SHP77 (cell line): Measurements from ENCODE around the gene ASB5.
"Not testable (repeated sequence)": the region's sequence is repeated elsewhere in the genome, so short reads cannot be mapped to it uniquely, and the experiment has no call there.

Experiments
- DNase-seq, 2 experiments: peaks; one replicate each; lab custom pipeline; 2025; lab: John Stamatoyannopoulos, UW

Gene ASB5, protein sequence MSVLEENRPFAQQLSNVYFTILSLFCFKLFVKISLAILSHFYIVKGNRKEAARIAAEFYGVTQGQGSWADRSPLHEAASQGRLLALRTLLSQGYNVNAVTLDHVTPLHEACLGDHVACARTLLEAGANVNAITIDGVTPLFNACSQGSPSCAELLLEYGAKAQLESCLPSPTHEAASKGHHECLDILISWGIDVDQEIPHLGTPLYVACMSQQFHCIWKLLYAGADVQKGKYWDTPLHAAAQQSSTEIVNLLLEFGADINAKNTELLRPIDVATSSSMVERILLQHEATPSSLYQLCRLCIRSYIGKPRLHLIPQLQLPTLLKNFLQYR

DNA sequence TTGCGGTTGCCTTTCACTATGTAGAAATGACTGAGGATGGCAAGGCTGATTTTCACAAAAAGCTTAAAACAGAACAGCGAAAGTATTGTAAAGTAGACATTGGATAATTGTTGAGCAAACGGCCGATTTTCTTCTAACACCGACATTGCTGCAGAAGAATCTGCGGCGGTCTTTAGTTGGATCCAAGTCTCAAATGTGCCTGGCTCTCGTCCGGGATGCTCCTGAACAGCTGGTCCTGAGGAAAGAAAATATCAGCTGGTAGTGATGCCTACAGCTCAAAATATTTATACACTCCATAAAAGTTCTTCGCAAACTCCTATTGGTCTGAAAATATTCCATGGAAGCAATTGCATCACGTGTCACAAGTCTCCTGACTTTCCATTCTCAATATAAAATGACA lies at the start of gene ASB5:
Gene ASB5 (minus strand): TSS at position 260 of the 400 bp plus-strand sequence. CDS start 114 bp downstream, at position 146.
- no peak for DNase-seq

GRCh38 chr4:176313596-176314336 lies 44.7 kb upstream of the ASB5 start:
- DNase-seq = no peak

DNA sequence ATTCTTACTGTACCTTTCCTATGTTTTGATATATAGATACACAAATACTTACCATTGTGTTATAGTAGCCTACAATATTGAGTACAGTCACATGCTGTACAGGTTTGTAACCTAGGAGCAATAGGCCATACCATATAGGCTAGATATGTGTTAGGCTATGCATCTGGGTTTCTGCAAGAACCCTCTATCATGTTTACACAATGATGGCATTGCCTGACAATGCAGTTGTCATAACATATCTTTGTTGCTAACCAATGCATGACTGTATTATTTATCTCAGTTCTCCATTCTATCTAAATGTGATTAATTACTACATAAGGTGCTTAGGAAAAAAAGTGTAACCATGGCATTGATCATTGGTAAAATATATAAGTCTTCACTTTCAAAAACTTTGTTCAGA lies 40.8 kb upstream of the ASB5 start:
- no peak for DNase-seq

- no peak for DNase-seq
Observed at GRCh38 chr4:176309046-176309445, 40.0 kb upstream of the ASB5 start.

DNA sequence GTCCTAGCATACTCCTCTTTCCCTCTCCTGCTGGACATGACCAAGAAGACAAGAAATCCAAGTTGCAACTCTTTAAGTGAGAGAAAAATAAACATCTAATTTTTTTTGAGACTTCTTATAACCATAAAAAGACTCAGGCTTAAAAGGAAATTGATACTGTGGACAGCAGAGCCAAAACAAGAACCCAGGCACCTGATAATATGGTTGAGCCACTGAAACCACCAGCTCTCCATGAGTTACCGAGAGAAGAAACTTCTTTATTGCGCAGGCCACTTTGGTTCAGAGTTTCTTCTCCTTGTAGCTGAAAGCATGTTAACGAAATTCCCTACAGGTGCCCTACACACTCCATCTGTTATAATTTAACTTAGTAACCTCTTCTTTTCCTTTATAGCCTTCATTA lies 39.4 kb upstream of the ASB5 start:
- DNase-seq = no peak

GRCh38 chr4:176307666-176307930 lies 38.6 kb upstream of the ASB5 start:
- no peak for DNase-seq

DNA sequence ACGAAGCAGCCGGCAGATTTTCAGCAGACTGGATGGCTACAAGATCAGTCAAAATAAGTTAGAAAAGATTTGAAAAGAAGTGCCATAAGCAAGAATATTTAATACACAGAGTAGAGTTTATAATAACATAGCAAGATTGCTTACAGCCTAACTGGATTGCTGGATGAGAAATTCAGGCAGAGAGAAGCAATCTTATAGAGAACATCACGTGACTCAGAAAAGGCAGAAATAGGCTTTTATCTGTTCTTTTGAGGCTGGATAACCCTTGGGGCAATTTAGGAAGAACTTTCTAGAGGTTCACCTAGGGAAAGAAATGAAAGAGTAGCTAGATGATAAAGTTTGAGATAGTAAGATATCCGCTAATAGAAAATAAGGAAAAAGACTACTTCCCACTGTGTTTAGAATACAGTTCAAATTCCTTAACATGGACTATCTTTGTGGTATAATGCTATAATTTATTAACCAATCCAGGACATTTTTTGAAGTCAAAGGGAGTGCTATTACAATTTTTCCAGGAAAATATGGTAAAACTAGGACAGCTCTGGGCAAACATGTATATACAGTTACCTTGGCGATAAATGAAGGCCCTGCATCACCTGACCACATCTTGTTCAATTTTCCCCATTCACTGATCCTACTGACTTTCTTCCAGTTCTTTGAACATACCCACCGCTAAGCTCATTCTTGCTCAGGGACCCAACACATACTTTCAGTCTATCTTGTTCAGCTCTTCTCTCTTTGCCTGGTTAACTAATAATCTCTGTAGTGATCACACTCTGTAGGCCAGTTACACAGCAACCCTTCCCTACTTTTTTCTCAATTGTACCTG lies 38.0 kb upstream of the ASB5 start:
- DNase-seq = no peak

GRCh38 chr4:176303938-176304337 lies 34.9 kb upstream of the ASB5 start:
- DNase-seq = no peak

GRCh38 chr4:176302283-176303275 lies 33.6 kb upstream of the ASB5 start:
- DNase-seq = no peak

- no peak for DNase-seq
Observed at GRCh38 chr4:176300565-176300964, 31.5 kb upstream of the ASB5 start.

DNA sequence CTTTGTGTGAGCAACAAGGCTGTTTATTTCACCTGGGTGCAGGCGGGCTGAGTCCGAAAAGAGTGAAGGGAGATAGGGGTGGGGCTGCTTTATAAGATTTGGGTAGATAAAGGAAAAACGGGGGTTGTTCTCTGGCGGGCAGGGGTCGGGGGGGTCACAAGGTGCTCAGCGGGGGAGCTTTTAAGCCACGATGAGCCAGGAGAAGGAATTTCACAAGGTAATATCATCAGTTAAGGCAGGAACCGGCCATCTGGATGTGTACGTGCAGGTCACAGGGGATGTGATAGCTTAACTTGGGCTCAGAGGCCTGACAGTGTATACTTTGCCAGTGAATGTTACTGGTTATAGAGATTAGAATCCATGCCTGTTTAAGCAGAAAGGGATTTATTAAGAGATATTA lies 31.0 kb upstream of the ASB5 start:
- DNase-seq = no peak

- no peak for DNase-seq
Observed at GRCh38 chr4:176298664-176299063, 29.6 kb upstream of the ASB5 start.

- not testable (repeated sequence) for DNase-seq
Observed at GRCh38 chr4:176295907-176296306, 26.9 kb upstream of the ASB5 start.

DNA sequence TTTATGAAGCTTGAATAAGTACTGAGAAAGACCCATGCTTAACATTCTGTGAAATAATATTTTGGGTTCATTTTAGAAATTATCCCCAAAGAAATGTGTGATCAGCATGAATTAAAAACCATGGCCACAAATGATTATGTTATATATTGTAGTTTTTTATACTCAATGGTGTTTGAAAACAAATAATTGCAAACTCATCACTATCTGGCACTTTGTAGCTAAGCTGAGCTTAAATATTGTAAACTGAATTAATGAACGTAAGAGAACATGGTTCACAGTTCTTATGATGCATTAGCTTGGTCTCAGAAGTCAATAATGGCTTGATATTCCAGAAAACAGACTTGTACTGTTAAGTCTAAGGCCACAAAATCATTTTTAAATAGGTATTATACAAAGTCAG lies 24.6 kb upstream of the ASB5 start:
- no peak for DNase-seq

DNA sequence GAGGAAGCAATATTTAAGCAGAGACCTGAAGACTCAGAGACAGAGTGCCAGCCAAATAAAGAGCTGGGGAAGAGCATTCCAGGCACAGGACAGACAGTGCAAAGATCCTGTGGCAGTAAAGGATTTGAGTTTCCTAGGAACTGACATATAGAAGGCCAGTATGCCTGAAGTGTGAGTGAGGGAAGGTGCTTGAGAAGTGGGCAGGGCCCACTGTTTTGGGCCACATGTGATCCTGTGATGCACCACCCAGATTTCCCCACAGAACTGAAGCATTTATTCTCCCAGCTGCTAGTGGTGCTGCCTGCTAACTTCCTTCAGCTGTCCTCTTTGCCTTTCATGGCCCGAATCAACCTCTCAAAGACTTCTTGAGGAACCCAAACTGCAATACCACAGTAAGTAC lies 23.9 kb upstream of the ASB5 start:
- DNase-seq = no peak

DNA sequence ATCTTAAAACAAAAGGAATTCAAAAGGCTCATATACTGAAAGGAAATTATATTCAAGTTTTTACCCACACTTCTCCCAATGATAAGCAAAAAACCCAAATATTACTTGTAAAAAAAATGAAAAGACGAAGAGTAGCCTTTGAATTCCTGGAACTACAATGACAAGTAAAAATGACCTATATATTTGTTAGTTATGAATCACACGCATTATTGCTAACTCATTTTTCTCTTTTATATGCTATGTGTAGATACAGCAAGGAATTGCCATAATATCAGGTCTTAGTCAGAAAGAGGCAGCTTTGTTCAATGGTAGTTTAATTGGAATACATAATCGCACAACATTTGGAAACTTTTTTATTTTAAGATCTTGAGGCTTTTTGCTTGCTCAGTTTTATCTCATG lies 22.7 kb upstream of the ASB5 start:
- no peak for DNase-seq

DNA sequence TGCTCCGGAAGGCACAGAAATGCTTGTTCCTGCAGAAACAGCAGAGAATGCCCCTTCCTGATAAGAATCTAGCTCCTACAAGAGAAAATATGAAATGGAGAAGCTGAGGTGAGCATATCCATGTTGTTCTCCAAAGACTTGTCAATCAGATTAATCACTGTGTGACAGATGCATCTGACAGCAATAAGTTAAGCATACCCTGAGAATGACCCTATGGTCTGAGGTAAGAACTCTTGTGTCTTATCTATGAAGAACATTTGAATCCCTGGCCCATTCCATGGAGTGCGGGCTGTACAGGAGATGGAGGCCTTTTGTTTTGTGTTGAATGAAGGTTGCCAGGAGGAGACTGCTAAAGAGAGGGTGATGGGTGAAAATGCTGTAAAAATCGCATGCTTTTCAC lies 21.5 kb upstream of the ASB5 start:
- DNase-seq = no peak

- DNase-seq = no peak
Observed at GRCh38 chr4:176289561-176289960, 20.5 kb upstream of the ASB5 start.

DNA sequence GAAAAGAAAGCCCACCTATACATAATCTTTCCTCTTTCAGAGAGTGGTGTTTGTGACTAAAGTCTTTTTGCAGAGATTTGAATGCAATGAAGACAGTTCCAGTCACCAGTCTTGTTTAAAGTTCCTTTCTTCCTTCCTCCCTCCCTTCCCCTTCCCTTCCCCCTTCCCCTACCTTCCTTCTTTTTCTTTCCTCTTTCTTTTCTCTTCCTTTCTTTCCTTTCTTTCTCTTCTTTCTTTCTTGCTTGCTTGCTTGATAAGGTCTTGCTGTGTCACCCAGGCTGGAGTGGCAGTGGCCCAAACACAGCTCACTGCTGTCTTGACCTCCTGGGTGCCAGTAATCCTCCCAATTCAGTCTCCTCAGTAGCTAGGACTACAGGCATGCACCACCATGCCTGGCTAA lies 19.0 kb upstream of the ASB5 start:
- DNase-seq = no peak

- DNase-seq = no peak
Observed at GRCh38 chr4:176287546-176287945, 18.5 kb upstream of the ASB5 start.

DNA sequence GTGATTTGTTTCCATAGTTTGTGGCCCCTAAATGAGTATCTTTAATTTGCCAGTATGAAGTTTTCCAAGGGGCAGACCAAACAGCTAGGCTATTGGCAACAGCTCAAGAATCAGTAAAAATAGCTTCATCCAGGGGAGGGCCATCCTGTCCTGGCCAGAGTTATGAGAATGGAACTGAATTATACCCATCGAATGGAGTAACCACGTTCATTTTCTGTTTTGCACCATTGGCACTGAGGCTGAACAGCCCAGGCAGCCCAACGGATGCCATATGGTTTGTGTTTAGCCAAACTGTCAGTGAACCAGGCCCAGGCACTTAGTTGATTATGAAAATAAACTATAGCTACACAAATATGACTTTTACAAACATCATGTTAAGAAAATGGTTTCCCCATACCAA lies 17.7 kb upstream of the ASB5 start:
- no peak for DNase-seq

DNA sequence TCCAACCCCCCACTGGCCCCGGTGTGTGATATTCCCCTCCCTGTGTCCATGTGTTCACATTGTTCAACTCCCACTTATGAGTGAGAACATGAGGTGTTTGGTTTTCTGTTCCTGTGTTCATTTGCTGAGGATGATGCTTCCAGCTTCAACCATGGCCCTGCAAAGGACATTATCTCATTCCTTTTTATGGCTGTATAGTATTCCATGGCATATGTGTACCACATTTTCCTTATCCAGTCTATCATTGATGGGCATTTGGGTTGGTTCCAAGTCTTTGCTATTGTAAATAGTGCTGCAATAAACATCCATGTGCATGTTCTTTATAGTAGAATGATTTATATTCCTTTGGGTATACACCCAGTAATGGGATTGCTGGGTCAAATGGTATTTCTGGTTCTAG lies 10.5 kb upstream of the ASB5 start:
- not testable (repeated sequence) for DNase-seq
